ENCODE data around the gene KCNH1. TPM values are rescaled to one million over a fixed set of nuclear protein-coding genes. Genes with fewer than 3 reads are reported as not detected.

KCNH1 gene
- polyA plus RNA-seq, 1 donor from 2014 or later: 3.9 TPM

DNA sequence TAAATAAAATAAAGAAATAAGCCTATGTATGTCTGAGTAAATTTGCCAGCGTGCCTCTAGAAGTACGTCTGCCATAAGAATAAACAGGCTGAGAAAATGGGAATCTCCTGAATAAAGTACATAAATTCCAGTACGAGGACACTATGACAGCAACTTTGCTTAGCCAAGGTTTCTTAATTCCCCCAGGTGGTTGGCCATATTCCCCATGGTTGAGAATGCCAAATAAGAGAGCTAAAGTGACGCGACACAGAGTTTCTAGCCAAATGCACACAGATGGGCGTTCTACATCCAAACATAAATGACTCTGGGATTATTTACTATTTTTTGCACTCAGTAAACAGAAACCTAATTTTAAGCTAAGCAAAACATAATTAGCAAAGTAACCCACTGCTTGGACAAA, 19.5 kb downstream of the KCNH1 start:
- Histone ChIP-seq H3K9me3 (ENCODE audit: low read length) (no peaks in the 10 kb centered on the region), H3K9ac (ENCODE audit: low read length) (no peak overlapping the region), H3K79me2 (replicated peaks; ENCODE audit: insufficient read depth, low read length) (no peaks in the 10 kb centered on the region), H3K27me3 (ENCODE audit: insufficient read depth, low read depth, low read length) (no peaks in the 10 kb centered on the region), H4K20me1 (ENCODE audit: insufficient read depth) (no peaks in the 10 kb centered on the region), H3K36me3 (ENCODE audit: insufficient read depth, low read length) (no peaks in the 10 kb centered on the region), H3K4me3 (ENCODE audit: low read length) (no peak overlapping the region), H3K27ac (ENCODE audit: low read length) (no peak overlapping the region), H2AFZ (ENCODE audit: low read depth, low read length) (no peak overlapping the region), H3F3A (ENCODE audit: insufficient read depth, low read length, poor library complexity, severe bottlenecking) (no peaks in the 10 kb centered on the region), H3K9me2 (ENCODE audit: insufficient read depth, low read length) (no peaks in the 10 kb centered on the region), H3K4me2 (ENCODE audit: low read length) (no peak overlapping the region)
- TF ChIP-seq EP300 (conservative IDR thresholded peaks at IDR 0.05; ENCODE audit: poor library complexity, severe bottlenecking) (no peak), EZH2 (IDR thresholded peaks at IDR 0.05; ENCODE audit: borderline replicate concordance, insufficient read depth, low read length, poor library complexity, severe bottlenecking) (no peak), TAF1 (IDR thresholded peaks at IDR 0.05; ENCODE audit: low read depth) (no peak), MXI1 (conservative IDR thresholded peaks at IDR 0.05; ENCODE audit: poor library complexity, severe bottlenecking) (no peak), RAD21 (conservative IDR thresholded peaks at IDR 0.05) (no peak), POLR2AphosphoS5 (IDR thresholded peaks at IDR 0.05) (no peak), SMC3 (conservative IDR thresholded peaks at IDR 0.05; ENCODE audit: poor library complexity) (no peak)
- TF ChIP-seq, protein P1, sequence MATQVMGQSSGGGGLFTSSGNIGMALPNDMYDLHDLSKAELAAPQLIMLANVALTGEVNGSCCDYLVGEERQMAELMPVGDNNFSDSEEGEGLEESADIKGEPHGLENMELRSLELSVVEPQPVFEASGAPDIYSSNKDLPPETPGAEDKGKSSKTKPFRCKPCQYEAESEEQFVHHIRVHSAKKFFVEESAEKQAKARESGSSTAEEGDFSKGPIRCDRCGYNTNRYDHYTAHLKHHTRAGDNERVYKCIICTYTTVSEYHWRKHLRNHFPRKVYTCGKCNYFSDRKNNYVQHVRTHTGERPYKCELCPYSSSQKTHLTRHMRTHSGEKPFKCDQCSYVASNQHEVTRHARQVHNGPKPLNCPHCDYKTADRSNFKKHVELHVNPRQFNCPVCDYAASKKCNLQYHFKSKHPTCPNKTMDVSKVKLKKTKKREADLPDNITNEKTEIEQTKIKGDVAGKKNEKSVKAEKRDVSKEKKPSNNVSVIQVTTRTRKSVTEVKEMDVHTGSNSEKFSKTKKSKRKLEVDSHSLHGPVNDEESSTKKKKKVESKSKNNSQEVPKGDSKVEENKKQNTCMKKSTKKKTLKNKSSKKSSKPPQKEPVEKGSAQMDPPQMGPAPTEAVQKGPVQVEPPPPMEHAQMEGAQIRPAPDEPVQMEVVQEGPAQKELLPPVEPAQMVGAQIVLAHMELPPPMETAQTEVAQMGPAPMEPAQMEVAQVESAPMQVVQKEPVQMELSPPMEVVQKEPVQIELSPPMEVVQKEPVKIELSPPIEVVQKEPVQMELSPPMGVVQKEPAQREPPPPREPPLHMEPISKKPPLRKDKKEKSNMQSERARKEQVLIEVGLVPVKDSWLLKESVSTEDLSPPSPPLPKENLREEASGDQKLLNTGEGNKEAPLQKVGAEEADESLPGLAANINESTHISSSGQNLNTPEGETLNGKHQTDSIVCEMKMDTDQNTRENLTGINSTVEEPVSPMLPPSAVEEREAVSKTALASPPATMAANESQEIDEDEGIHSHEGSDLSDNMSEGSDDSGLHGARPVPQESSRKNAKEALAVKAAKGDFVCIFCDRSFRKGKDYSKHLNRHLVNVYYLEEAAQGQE (IDR thresholded peaks at IDR 0.05; ENCODE audit: borderline replicate concordance): no peak
- TF ChIP-seq, protein P2, sequence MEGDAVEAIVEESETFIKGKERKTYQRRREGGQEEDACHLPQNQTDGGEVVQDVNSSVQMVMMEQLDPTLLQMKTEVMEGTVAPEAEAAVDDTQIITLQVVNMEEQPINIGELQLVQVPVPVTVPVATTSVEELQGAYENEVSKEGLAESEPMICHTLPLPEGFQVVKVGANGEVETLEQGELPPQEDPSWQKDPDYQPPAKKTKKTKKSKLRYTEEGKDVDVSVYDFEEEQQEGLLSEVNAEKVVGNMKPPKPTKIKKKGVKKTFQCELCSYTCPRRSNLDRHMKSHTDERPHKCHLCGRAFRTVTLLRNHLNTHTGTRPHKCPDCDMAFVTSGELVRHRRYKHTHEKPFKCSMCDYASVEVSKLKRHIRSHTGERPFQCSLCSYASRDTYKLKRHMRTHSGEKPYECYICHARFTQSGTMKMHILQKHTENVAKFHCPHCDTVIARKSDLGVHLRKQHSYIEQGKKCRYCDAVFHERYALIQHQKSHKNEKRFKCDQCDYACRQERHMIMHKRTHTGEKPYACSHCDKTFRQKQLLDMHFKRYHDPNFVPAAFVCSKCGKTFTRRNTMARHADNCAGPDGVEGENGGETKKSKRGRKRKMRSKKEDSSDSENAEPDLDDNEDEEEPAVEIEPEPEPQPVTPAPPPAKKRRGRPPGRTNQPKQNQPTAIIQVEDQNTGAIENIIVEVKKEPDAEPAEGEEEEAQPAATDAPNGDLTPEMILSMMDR (IDR thresholded peaks at IDR 0.05; ENCODE audit: poor library complexity, severe bottlenecking): no peak

DNA sequence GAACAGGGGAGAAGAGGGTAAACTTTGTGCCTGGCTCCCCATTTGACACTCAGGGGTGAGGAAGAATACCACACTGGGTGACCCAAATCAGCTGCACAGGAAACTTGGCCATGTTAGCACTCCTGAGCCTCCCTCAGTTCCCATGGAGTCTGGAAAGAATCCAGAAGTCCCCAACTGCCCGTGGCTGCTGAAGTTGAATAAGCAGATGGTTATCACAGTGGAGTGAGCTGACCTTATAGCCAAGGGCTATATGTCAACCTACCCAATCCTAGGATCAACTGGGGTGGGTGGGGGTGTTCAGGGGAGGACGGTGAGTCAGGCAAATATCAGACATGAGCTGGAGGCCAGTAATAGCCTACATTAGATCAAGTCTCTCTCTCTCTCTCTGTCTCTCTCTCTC, 20.4 kb downstream of the KCNH1 start:
- Histone ChIP-seq H3K9me2 (ENCODE audit: insufficient read depth, low read length) (no peaks in the 10 kb centered on the region), H3K4me3 (ENCODE audit: low read length) (no peak overlapping the region), H3K9ac (ENCODE audit: low read length) (no peak overlapping the region), H3K4me2 (ENCODE audit: low read length) (no peak overlapping the region), H4K20me1 (ENCODE audit: insufficient read depth) (no peaks in the 10 kb centered on the region), H2AFZ (ENCODE audit: low read depth, low read length) (no peak overlapping the region), H3K79me2 (replicated peaks; ENCODE audit: insufficient read depth, low read length) (no peaks in the 10 kb centered on the region), H3K9me3 (ENCODE audit: low read length) (no peaks in the 10 kb centered on the region), H3K36me3 (ENCODE audit: insufficient read depth, low read length) (no peaks in the 10 kb centered on the region), H3F3A (ENCODE audit: insufficient read depth, low read length, poor library complexity, severe bottlenecking) (no peaks in the 10 kb centered on the region), H3K27ac (ENCODE audit: low read length) (no peak overlapping the region), H3K27me3 (ENCODE audit: insufficient read depth, low read depth, low read length) (no peaks in the 10 kb centered on the region)
- TF ChIP-seq POLR2AphosphoS5 (IDR thresholded peaks at IDR 0.05): no peak
- no peak for TF ChIP-seq EZH2 (IDR thresholded peaks at IDR 0.05; ENCODE audit: borderline replicate concordance, insufficient read depth, low read length, poor library complexity, severe bottlenecking)
- TF ChIP-seq RAD21 (conservative IDR thresholded peaks at IDR 0.05): no peak
- no peak for TF ChIP-seq SMC3 (conservative IDR thresholded peaks at IDR 0.05; ENCODE audit: poor library complexity)
- TF ChIP-seq, protein P1 (IDR thresholded peaks at IDR 0.05; ENCODE audit: borderline replicate concordance): no peak
- TF ChIP-seq TAF1 (IDR thresholded peaks at IDR 0.05; ENCODE audit: low read depth): no peak
- no peak for TF ChIP-seq EP300 (conservative IDR thresholded peaks at IDR 0.05; ENCODE audit: poor library complexity, severe bottlenecking)
- TF ChIP-seq MXI1 (conservative IDR thresholded peaks at IDR 0.05; ENCODE audit: poor library complexity, severe bottlenecking): no peak
- TF ChIP-seq, protein P2 (IDR thresholded peaks at IDR 0.05; ENCODE audit: poor library complexity, severe bottlenecking): no peak

Data from neural cell (in vitro differentiated cells).